Measurements from ENCODE around the gene BDKRB1. TPM values are rescaled to one million over a fixed set of nuclear protein-coding genes. Genes with fewer than 3 reads are reported as not detected.
A peak's percentile ranks its signal among the peaks of the same experiment; 100 is the strongest.

The BDKRB1 gene
- total RNA-seq, 3 donors from 2014 or later (not counting 1 experiment from before 2014, with no cell fraction given) = not detected

DNA sequence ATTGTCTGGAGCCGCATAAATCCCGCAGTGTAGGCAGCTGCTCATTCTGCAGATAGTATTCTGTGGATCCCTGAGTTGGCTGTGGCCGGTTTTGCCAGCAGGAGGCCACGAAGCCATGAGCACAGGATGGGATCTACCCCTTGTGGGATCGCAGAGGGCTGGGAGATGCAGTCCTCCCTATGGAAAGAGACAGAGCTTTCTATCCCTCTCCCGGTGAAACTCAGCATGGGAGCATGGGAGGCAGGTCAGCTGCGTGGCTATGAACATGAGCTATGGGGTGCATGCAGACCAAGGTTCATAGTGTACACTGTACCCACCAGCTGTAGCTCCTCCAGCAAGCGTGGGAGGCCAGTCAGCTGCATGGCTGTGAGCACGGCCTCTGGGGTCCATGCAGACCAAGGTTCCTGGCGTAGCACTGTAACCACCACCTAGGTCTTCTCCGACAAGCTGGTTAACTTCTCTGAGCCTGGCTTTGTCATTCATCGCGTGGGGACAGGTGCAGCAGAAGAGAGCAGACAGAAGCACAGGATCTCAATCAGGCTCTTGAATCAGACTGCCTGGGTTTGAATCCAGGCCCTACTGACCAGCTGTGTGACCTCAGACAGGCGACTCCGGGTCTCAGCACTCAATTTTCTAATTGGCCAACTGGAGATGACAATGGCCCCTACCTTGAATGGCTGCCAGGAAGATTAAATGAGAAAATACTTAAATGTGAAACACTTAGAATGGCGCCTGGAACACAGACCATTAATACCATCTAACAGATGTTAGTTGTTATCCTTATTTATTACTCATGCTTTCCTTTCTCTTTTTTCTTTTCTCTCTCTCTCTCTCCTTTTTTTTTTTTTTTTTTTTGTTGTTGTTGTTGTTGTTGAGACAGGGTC lies 6.0 kb downstream of the BDKRB1 start:
- H3K27me3 Mint-ChIP-seq (ENCODE audit: low read depth in 2 of 2) = peaks cover 14 to 24% of the 10 kb centered on the region in 2 donors
- no peak overlapping the region for H3K4me3 ChIP-seq (ENCODE audit: low read length)
- intact Hi-C loops (cut with micrococcal nuclease) = no loop called here
- DNase-seq (no peak), ATAC-seq (no peak)
- no peak overlapping the region for H3K27ac Mint-ChIP-seq
- WGBS (ENCODE audit: insufficient coverage) = 87% methylated on average over 15 of the region's 16 CpGs
- TF ChIP-seq, protein P1, sequence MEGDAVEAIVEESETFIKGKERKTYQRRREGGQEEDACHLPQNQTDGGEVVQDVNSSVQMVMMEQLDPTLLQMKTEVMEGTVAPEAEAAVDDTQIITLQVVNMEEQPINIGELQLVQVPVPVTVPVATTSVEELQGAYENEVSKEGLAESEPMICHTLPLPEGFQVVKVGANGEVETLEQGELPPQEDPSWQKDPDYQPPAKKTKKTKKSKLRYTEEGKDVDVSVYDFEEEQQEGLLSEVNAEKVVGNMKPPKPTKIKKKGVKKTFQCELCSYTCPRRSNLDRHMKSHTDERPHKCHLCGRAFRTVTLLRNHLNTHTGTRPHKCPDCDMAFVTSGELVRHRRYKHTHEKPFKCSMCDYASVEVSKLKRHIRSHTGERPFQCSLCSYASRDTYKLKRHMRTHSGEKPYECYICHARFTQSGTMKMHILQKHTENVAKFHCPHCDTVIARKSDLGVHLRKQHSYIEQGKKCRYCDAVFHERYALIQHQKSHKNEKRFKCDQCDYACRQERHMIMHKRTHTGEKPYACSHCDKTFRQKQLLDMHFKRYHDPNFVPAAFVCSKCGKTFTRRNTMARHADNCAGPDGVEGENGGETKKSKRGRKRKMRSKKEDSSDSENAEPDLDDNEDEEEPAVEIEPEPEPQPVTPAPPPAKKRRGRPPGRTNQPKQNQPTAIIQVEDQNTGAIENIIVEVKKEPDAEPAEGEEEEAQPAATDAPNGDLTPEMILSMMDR (IDR thresholded peaks at IDR 0.05) = no peak
- H3K4me1 Mint-ChIP-seq = no peaks in the 10 kb centered on the region
- no peak overlapping the region for H3K4me3 Mint-ChIP-seq
- H3K27ac ChIP-seq (ENCODE audit: low read length) = no peak overlapping the region
- H3K9me3 ChIP-seq (ENCODE audit: control insufficient read depth, insufficient read depth, low read length) = no peaks in the 10 kb centered on the region
- peaks cover under 1% of the 10 kb centered on the region for H3K27me3 ChIP-seq (ENCODE audit: control insufficient read depth, insufficient read depth, low read length)
- no peaks in the 10 kb centered on the region for H3K36me3 Mint-ChIP-seq
- H3K36me3 ChIP-seq (ENCODE audit: control insufficient read depth, insufficient read depth, low read length) = no peaks in the 10 kb centered on the region
- H3K9me3 Mint-ChIP-seq = no peaks in the 10 kb centered on the region
- no peaks in the 10 kb centered on the region for H3K4me1 ChIP-seq (ENCODE audit: control insufficient read depth, insufficient read depth, low read length)

DNA sequence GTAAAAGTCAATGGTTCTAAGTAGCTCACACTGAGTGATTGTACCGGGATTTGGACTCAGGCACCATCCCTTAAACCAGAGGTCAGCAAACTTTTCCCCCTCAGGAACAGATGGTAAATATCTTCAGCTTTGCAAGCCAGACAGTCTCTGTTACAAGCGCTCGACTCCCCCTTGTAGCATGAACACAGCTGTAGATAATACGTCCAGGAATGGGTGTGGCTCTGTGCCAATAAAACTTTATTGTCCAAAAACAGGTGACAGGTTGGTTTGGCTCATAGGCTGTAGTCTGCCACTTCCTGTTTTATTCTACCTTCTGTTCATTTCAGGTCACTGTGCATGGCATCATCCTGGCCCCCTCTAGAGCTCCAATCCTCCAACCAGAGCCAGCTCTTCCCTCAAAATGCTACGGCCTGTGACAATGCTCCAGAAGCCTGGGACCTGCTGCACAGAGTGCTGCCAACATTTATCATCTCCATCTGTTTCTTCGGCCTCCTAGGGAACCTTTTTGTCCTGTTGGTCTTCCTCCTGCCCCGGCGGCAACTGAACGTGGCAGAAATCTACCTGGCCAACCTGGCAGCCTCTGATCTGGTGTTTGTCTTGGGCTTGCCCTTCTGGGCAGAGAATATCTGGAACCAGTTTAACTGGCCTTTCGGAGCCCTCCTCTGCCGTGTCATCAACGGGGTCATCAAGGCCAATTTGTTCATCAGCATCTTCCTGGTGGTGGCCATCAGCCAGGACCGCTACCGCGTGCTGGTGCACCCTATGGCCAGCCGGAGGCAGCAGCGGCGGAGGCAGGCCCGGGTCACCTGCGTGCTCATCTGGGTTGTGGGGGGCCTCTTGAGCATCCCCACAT lies 7.6 kb downstream of the BDKRB1 start:
- no peaks in the 10 kb centered on the region for H3K27me3 ChIP-seq (ENCODE audit: control insufficient read depth, insufficient read depth, low read length)
- WGBS (ENCODE audit: insufficient coverage) = 91% methylated on average over 20 of the region's 20 CpGs
- H3K4me3 ChIP-seq (ENCODE audit: low read length) = no peak overlapping the region
- H3K9me3 Mint-ChIP-seq = no peaks in the 10 kb centered on the region
- H3K4me1 Mint-ChIP-seq = no peaks in the 10 kb centered on the region
- no peaks in the 10 kb centered on the region for H3K36me3 Mint-ChIP-seq
- H3K27ac Mint-ChIP-seq = no peak overlapping the region
- H3K27ac ChIP-seq (ENCODE audit: low read length) = no peak overlapping the region
- ATAC-seq (no peak), DNase-seq (no peak)
- intact Hi-C loops (cut with micrococcal nuclease) = no loop called here
- H3K27me3 Mint-ChIP-seq (ENCODE audit: low read depth in 2 of 2) = peaks cover 12 to 20% of the 10 kb centered on the region in 2 donors
- no peaks in the 10 kb centered on the region for H3K4me1 ChIP-seq (ENCODE audit: control insufficient read depth, insufficient read depth, low read length)
- H3K4me3 Mint-ChIP-seq = peak overlapping the region; percentile 17
- no peaks in the 10 kb centered on the region for H3K9me3 ChIP-seq (ENCODE audit: control insufficient read depth, insufficient read depth, low read length)
- H3K36me3 ChIP-seq (ENCODE audit: control insufficient read depth, insufficient read depth, low read length) = no peaks in the 10 kb centered on the region
- TF ChIP-seq, protein P1 (IDR thresholded peaks at IDR 0.05) = no peak

DNA sequence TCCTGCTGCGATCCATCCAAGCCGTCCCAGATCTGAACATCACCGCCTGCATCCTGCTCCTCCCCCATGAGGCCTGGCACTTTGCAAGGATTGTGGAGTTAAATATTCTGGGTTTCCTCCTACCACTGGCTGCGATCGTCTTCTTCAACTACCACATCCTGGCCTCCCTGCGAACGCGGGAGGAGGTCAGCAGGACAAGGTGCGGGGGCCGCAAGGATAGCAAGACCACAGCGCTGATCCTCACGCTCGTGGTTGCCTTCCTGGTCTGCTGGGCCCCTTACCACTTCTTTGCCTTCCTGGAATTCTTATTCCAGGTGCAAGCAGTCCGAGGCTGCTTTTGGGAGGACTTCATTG lies 8.2 kb downstream of the BDKRB1 start:
- Mint-ChIP-seq H3K27ac (no peak overlapping the region), H3K36me3 (no peaks in the 10 kb centered on the region), H3K9me3 (no peaks in the 10 kb centered on the region), H3K27me3 (ENCODE audit: low read depth in 2 of 2) (peaks cover 12 to 20% of the 10 kb centered on the region in 2 donors), H3K4me3 (no peak overlapping the region), H3K4me1 (no peaks in the 10 kb centered on the region)
- Histone ChIP-seq H3K27me3 (ENCODE audit: control insufficient read depth, insufficient read depth, low read length) (no peaks in the 10 kb centered on the region), H3K4me3 (ENCODE audit: low read length) (no peak overlapping the region), H3K9me3 (ENCODE audit: control insufficient read depth, insufficient read depth, low read length) (no peaks in the 10 kb centered on the region), H3K27ac (ENCODE audit: low read length) (no peak overlapping the region), H3K36me3 (ENCODE audit: control insufficient read depth, insufficient read depth, low read length) (no peaks in the 10 kb centered on the region), H3K4me1 (ENCODE audit: control insufficient read depth, insufficient read depth, low read length) (no peaks in the 10 kb centered on the region)
- intact Hi-C loops (cut with micrococcal nuclease) = no loop called here
- DNase-seq (no peak), ATAC-seq (no peak)
- WGBS (ENCODE audit: insufficient coverage) = 89% methylated on average over 14 of the region's 14 CpGs
- TF ChIP-seq, protein P1 (IDR thresholded peaks at IDR 0.05) = no peak

Measured in natural killer cell (primary cell).